ENCODE data around the gene LDB2. TPM values are rescaled to one million over a fixed set of nuclear protein-coding genes. Genes with fewer than 3 reads are reported as not detected.
"Not testable (repeated sequence)": the region's sequence is repeated elsewhere in the genome, so short reads cannot be mapped to it uniquely, and the experiment has no call there.

Gene LDB2
- total RNA-seq, 1 experiment from 2014 or later, result not detected

DNA sequence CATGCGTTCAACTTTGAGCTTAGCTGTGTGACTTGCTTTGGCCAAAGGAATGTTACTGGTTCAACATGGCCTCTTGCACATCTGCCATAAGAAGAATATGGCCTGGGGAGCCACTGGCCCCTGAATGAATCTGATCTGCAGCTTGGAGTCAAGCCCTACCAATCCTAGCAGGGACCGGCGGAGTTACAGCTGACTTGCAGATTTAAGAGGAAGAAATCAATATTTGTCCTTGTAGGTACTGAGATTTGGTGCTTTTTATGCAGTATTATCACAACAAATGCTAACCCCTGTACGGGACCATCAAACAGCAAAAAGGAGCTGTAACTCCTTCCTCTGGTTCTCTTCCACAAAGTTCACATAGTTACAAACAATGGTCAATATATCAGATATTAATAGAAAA is 252.0 kb downstream of the LDB2 start:
- no peak for DNase-seq (ENCODE audit: low spot score)

DNA sequence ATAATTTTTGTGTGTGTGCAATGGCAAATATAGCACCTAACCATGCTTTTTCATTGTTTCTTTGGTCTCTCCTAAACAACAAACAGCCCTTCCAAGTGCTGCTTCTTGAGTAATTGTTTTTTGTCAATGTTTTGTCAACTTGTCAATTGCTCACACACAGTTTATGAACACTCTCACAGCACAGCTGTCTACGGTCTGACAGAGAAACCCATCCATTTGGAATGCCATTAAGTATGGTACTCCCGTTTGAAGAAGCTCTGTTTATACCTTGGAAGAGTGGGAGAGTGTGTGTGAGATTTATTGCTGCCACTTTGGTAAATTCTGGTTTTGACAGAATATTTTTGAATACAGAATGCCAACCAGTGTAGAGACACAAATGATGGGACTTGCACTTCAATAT is 254.6 kb downstream of the LDB2 start:
- no peak for DNase-seq (ENCODE audit: low spot score)

DNA sequence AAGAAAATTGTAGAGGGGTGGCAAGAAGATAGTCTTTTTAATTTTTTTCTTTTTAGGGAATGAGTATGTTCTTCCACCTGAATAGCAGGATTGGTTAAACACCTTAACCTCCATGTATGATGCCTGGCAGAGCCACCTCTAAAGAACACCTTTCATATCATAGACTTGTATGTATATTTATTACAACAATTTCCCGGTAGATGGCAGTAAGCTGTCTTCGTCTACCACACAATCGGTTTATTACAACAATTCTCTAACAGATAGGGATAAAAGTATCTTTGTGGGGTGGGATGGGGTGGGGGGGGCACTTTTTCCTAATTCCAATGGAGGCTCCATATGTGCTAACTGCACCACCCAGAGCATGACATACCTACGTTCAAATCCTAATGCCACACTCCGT is 255.5 kb downstream of the LDB2 start:
- no peak for DNase-seq (ENCODE audit: low spot score)

DNA sequence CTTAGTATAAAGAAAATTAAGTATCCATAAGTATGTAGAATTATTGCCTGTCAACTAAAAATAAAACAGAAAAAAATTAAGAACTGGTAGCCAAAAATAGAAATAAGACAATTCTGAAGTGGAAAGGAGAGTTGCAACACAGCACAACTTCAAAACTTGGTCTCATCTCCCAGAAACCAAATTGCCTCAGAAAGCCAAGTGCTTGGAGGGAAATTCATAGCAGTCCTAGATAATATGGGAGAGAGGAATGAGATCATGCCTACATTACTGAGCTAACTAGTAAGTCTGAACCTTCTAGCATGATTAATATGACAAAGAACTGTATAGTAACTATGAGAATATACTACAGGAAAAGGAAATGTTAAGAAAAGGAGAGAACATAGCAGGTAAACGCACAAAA is 256.5 kb downstream of the LDB2 start:
- no peak for DNase-seq (ENCODE audit: low spot score)

DNA sequence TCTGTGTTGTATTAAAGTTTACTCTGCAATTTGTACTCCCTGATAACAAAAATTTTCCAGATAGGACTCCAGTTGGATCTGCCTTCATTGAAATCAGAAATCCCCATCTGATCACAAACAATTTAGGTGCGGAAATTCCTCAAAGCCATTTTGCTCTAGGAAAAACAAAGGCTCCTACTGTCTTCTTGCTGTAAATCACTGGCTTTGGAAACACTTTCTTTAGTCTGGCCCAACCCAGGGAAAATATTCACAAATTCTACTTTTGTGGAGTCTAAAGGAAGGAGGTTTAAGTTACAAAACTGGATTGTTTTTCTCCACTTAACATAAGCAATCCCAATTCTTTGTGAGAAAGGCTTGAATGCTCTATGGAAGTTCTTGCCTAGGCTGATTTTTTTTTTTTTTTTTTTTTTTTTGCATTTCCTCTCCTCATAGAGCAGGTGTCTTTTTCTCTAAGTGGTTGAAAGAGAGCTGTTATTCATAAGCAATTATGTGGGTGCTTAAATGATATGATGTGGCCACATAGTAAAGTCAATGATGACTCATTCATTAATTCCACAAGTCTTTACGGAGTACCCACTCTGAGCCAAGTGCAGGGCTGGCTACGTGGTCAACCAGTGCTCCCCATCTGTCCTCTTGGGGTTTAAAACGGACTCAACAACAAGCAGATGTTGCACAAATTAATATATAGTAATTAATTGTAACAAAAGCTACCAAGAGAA is 261.4 kb downstream of the LDB2 start:
- no peak for DNase-seq (ENCODE audit: low spot score)

DNA sequence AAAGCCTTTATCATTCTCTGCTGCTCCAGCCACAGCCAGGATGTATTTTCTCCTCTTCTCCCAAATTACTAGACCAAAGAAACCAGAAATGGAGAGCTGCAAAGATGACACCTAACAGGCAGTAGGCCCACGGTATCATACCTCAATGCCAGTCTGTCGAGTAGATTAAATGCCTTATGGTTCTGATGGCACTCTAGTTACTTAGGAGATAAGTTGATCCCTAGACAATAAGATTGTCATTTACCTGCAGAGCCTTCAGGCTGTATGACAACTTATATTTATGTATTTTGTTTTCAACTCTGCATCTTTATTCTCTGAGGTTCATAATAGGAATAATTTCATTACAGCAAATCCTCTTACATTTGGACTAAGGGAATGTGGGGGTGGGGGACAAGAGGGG is 262.1 kb downstream of the LDB2 start:
- no peak for DNase-seq (ENCODE audit: low spot score)

DNA sequence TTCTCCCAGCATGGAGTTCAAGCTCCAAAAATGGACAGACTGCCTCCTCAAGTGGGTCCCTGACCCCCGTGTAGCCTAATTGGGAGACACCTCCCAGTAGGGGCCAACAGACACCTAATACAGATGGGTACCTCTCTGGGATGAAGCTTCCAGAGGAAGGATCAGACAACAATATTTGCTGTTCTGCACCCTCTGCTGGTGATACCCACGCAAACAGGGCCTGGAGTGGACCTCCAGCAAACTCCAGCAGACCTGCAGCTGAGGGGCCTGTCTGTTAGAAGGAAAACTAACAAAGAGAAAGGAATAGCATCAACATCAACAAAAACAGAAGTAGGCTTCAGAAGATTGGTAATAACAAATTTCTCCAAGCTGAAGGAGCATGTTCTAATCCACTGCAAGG is 269.2 kb downstream of the LDB2 start:
- not testable (repeated sequence) for DNase-seq (ENCODE audit: low spot score)

DNA sequence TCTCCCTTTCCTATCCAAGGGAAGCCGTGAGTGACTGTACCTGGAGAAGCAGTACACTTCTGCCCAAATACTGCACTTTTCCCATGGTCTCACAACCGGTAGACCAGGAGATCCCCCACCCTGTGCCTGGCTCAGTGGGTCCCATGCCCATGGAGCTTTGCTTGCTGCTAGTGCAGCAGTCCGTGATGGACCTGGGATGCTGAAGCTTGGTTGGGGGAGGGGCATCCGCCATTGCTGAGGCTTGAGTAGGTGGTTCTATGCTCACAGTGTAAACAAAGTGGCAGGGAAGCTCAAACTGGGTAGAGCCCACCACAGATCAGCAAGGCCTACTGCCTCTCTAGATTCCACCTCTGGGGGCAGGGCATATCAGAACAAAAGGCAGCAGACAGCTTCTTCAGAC is 269.6 kb downstream of the LDB2 start:
- DNase-seq (ENCODE audit: low spot score), result not testable (repeated sequence)

DNA sequence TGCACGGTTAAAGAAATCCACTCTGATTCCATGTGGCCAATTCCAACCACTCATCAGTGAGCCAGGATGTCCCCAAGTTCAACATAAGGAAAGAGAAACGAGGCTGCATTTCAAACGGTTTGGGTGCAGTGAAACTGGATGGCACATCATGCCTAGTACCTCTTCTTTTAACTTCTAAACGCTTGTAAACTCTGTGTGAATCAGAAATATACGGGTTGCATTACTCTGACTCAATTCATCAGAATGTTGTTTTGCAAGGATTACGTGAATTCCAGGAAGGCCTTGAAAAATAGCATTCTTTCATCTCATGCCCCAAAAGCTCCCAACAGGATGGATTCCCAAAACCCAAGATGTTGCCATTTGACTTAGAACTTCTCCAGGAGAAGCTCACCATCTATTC is 270.4 kb downstream of the LDB2 start:
- DNase-seq (ENCODE audit: low spot score), result no peak

DNA sequence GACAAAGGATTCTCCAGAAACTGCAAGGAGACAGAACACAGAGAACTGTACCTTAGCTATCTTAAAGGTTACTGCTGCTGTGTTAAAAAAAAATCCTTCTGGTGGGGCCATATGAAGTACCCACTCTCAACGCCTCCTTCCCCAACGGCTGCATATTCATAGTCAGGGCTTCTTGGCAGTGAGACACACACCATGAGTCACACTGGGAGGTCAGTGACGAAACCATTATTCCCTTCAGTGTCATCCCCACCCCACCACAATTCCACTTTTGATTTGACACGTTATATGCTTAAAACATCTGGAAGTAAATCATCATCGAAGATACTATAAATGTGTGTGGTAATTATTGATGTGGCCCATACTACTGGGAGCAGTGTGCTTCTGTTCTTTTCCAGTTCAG is 271.5 kb downstream of the LDB2 start:
- DNase-seq (ENCODE audit: low spot score), result no peak

DNA sequence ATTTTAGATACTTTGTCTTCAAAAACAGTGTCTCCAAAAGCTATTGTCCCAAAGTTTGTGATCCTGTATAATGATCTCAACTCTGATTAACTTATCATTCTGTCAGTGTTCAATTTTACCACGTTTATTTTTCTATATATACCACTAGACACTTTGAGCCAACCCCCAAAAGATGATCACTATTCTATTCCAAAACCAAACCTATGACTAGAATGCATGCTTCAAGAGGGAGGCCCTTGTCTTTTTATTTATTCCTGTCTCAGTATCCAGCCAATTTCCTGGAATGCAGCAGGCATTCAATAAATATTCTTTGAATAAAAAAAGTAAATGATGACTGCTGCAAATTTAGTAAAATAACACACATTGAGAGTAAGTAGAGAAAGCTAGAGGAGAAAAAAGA is 275.6 kb downstream of the LDB2 start:
- no peak for DNase-seq (ENCODE audit: low spot score)

DNA sequence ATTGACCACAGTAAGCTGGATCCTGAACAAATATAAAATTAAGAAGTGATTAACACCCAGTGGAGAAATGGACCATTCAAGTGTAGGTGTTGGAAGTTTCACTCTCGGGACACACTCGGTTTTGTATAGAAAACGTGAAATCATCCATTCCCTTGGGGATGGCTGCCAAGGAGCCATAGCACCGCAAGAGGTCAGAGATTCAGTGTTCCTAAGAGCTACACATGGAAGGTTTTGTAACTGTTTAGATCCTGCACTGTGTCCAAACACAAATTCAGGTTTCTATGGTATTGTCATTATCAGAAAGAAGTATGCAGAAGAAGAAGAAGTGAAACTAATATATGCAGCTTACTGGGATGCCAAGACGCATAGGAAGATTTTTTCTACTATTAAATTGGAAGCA is 281.0 kb downstream of the LDB2 start:
- DNase-seq (ENCODE audit: low spot score), result no peak

DNA sequence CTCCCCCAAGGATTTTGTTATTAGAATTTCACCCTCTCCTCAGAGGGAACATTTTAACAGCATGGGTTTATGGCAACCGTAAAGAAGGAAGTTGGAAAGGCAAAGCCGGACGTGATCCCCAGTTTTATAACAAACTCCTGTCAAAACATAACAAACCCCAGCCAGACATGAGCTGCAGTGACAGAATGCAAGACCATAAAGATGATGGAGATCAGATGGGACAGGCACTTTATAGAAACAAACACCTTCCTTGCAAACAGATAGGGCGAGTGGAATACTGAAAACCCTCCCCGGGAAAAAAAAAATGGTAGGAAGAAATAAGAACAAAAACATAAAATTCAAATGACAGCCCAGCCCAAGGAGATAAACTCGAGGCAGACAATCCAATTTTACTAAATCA is 281.4 kb downstream of the LDB2 start:
- DNase-seq (ENCODE audit: low spot score), result no peak

DNA sequence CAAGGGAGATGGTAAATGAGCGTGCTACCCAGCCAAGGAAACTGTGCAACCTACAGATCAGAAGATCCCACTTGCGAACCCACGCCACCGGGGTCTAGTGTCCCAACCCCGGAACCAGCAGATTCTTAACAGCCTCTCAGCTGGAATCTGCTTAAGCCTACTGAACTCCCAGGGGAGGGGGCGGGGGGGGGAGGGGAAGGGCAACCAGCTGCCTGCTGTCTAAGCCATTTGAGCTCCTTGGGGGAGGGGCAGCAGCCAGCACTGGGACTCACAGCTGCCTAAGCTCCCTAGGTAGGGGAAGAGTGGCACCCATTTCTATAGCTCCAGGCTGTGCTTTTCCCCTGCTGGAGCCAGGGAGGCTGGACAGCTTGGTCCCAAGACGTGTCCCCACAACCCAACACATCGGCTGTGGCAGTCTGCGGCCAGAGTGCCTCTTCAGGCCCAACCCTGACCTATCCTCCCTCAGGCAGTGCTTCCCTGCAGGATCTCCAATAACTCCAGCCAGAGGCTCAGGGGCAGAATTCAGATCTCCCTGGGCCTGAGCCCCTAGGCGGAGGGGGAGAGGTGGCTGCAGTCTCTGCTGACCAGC is 289.2 kb downstream of the LDB2 start:
- no peak for DNase-seq (ENCODE audit: low spot score)

DNA sequence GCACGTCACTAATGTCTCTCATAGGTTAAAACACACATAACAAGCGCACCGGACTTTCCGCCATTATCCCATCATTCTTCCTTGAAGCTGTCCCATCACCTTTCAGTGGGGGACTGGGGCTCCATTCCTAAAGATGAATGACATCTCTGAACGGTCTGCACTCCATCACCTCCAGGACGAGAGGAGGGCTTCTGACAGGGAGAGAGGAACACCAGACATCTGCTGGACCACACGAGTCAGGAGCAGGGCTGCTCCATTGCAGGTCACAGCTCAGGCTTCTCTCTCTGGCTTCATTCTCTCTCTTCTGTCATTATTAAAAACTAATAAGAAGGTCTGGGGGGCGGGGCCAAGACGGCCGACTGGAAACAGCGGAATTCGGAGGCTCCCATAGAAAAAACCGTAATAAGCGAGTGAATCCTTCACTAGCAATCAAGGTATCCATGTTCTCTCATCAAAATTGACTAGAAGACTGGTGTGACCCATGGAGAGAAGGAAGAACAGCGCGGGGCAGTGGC is 289.8 kb downstream of the LDB2 start:
- no peak for DNase-seq (ENCODE audit: low spot score)

DNA sequence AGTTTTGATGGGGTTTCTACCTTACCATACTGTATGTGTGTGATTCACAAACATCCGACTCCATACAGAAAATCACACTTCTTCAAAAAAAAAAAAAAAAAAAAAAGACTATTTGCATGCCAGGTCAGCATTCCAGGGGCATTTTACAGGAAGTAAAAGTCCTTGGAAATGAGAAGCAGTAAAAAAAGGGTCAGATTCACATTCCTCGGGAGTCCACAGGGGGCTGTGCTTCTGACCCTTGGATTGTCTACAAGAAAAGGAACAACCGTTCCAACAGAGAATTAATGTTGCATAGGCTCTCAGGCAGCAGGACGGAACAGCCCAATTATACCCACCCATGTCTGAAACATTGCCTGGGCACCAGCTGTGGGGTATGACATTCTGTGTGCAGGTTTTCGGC is 290.3 kb downstream of the LDB2 start:
- no peak for DNase-seq (ENCODE audit: low spot score)

DNA sequence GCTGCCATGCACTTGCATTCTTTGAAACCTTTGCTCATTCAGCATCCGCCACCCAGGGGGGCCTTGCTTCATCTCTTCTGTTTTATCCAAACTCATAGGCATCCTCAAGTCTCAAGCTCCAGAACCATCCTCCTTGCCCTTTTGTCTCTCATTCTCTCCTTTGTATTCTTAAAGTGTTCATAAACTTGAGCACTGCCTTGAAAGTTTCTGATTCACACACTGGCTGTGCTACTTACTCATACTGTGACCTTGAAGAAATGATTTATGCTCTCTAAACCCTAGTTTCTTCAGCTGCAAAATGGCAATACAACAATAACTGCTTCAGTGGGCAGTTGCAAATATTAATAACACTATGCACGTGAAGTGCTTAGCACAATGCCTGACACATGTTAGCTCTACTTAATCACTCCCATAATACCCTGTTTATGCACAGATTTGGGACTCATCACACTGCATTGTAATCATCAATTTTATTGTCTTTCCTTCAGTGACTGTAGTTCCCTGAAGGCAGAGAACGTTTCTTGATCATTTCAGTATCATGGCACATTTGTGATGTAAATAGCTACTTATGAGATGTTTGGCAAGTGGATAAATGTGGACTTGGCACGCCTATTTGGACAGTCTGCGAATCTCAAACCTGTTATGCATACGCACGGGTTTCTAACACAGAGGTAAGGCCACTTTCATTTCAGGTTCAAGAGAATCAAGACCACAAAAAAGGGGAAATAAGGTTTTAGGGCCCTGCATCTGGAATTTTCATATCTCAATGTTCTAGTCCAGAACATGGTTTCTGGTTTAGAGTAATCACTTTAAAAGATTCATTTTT is 291.0 kb downstream of the LDB2 start:
- no peak for DNase-seq (ENCODE audit: low spot score)

DNA sequence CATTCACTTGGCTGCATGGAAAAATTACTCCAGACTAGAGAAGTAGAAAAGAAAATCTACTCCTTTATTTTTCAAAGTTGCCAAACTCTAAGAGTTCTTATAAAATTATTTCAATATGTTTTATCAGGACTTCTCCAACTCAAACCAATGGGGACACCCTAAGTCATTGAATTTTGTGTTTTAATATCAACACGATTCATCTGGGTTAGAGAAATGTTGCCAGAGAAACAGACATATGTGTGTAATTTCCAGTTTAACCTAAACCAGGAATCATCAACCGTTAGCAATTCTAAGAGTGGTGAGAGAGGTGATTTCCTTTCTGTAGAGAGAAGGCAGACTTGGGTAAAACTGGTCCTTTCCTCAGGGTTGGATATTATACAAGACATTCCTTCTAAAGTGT is 291.8 kb downstream of the LDB2 start:
- no peak for DNase-seq (ENCODE audit: low spot score)

DNA sequence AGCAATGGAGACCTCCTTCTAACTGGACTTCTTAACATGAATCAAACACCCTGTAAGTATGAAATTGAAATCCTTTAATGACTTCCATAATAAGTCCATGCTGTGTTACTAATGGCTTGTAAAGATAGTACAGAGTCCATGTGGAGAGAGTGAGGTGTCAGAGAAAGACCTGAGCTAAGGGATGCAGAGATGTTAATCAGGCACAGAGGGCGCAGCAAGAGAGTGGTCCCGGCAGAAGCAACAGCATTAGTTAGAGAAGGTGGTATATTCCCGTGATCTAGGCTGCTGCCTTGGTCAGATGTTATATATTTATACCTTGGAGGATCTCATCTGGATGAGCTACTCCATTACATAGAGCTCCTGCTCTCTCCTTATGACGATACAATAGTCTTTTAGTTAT is 295.3 kb downstream of the LDB2 start:
- DNase-seq (ENCODE audit: low spot score), result no peak

DNA sequence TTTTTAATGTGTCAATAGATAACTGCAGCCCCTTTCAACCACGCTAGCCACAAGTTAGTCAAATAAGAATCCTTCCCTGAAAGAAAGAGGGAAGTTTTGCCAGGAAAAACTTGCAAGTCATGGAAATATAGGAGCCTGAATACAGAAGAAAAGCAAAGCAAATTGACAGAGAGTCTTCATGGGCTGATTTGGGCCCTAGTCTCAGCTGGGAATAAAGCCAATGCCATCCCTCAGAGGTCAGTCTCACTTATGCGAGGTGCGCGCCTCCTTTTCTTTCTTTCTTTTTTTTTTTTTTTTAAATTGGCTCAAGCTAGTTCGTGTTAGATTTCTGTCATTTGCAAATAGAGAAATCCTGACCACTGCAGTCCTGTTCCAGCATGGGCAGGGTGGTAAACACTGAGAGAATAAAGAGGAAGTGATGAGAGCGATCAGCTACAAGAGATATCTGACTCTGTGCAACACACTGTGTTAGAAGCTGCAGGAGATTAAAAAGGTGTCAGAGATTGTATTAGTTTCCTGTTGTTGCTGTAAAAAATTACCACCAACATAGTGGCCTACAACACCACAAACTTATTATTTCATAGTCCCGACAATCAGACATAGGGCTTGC is 299.7 kb downstream of the LDB2 start:
- DNase-seq (ENCODE audit: low spot score), result no peak

DNA sequence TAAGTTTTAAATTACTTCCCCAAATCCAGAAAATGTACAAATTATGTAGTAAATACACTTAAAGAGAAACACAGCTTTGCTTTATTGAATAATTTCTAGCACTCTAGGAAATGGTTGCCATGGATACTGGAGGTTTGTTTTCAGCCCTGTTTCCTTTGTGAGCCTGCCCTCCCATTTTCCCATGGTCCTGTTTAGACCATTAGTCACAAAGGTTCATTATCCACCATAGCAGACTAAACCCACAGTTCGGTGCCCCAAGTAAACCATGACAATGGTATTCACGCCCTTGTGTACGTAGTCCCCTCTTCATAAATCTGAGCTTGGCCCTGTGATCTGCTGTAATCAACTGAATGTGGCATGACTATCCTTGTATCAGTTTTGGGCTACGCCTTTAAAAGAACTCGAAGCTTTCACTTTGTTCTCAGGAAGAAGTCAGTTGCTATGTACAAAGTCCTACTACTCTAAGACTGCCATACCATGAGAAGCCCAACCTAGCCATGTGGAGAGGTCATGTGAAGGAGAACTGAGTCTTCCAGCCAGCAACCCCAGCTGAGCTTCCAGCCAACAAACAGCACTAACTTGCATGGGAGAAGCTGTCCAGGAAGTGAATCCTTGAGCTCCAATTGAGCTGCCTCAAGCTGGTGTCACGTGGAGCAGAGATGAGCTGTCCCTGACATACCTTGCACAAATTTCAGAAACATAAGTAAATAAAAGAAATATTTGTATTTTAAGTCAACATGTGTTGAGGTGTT is 300.4 kb downstream of the LDB2 start:
- DNase-seq (ENCODE audit: low spot score), result no peak

DNA sequence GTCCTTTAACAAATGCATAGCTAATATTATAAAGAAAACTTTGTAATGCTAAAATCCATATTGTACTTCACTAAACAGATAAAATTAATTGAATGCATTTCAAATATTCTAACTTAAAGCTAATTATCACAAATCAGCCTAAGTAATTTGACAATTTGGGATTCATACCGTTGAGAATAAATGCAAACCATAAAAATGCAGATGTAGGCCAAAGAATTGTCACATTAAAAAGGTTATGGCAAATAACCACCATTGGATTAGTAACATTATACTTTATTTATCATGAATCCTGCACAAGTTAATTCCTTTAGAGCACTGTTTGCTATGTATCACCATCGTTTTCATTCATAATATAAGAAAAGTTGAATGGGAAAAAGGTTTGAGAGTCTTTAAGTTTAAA is 301.0 kb downstream of the LDB2 start:
- no peak for DNase-seq (ENCODE audit: low spot score)

Data from A172 (cell line).